ENCODE measurements around the gene SEC63.

Gene SEC63

DNA sequence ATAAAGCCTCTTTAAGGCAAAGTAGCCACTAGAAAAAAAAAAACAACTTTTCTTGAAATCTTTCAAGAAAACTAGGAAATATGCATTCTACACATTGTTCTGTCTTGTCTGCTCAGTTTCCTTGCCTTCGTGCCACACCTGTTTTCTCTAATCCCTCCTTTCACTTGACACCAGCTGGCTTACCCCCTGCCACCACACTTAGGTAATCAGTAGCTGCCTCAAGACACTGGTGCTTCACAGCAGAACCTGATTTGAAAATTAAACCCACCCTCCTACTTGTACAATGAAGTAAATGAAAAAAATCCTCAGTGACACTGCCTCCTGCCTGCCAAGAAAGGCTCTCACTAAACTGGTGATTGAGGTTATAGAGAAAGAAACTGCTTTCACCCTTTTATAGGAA is 88.1 kb downstream of the SEC63 start:
- Histone ChIP-seq H3K27ac (no peak overlapping the region), H3K9ac (no peak overlapping the region), H3K4me3 (IDR thresholded peaks at IDR 0.05; ENCODE audit: insufficient read depth, low read depth, low read length) (no peak overlapping the region), H3K27me3 (ENCODE audit: insufficient read depth, low read depth) (no peaks in the 10 kb centered on the region), H3K4me2 (no peak overlapping the region), H4K20me1 (ENCODE audit: insufficient read depth) (no peaks in the 10 kb centered on the region), H3K36me3 (ENCODE audit: insufficient read depth) (no peaks in the 10 kb centered on the region), H3K4me1 (ENCODE audit: low read depth, poor library complexity, severe bottlenecking) (peaks cover 30% of the 10 kb centered on the region), H3K79me2 (ENCODE audit: insufficient read depth, low read depth) (no peaks in the 10 kb centered on the region), H2AFZ (ENCODE audit: low read depth) (no peak overlapping the region)
- TF ChIP-seq, protein P1, sequence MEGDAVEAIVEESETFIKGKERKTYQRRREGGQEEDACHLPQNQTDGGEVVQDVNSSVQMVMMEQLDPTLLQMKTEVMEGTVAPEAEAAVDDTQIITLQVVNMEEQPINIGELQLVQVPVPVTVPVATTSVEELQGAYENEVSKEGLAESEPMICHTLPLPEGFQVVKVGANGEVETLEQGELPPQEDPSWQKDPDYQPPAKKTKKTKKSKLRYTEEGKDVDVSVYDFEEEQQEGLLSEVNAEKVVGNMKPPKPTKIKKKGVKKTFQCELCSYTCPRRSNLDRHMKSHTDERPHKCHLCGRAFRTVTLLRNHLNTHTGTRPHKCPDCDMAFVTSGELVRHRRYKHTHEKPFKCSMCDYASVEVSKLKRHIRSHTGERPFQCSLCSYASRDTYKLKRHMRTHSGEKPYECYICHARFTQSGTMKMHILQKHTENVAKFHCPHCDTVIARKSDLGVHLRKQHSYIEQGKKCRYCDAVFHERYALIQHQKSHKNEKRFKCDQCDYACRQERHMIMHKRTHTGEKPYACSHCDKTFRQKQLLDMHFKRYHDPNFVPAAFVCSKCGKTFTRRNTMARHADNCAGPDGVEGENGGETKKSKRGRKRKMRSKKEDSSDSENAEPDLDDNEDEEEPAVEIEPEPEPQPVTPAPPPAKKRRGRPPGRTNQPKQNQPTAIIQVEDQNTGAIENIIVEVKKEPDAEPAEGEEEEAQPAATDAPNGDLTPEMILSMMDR (conservative IDR thresholded peaks at IDR 0.05; ENCODE audit: low read depth, low read length) = no peak

DNA sequence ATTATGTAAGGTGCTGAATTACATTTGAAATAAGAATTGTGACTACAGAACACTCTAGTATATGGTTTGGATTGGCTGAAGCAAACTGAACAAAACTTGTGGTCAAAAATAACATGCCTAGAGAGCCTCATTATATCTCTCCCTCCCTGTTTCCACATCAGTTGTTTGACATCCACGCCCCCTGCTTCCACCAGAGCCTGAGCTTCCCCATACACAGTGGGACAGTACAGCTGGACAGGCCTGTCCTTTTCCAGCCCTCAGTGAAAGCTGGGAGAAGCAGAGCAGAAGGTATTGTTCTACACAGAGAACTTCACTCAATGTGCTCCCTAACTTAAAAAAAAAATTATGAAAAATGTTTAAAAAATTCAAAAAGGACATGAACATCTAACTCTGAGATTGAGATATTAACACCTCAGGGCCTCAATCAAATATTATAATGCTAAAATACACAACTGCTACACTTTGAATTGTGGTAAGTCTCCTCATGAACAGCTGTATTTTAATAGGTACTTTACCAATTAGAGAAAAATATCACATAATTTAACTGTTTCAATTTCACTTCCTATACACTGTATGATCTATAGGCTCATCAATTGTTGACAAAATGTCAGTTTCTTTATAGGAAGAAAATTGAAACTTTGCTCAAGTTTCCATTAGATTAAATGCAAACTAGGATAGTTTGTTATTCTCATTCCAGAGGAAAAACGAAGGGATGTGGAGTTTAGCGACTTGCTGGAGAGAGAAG is 89.0 kb downstream of the SEC63 start:
- Histone ChIP-seq H2AFZ (ENCODE audit: low read depth) (no peak overlapping the region), H3K9ac (no peak overlapping the region), H3K4me3 (IDR thresholded peaks at IDR 0.05; ENCODE audit: insufficient read depth, low read depth, low read length) (no peak overlapping the region), H3K27ac (no peak overlapping the region), H3K27me3 (ENCODE audit: insufficient read depth, low read depth) (no peaks in the 10 kb centered on the region), H3K4me2 (no peak overlapping the region), H4K20me1 (ENCODE audit: insufficient read depth) (no peaks in the 10 kb centered on the region), H3K79me2 (ENCODE audit: insufficient read depth, low read depth) (no peaks in the 10 kb centered on the region), H3K4me1 (ENCODE audit: low read depth, poor library complexity, severe bottlenecking) (peaks cover 30% of the 10 kb centered on the region), H3K36me3 (ENCODE audit: insufficient read depth) (no peaks in the 10 kb centered on the region)
- TF ChIP-seq, protein P1 (conservative IDR thresholded peaks at IDR 0.05; ENCODE audit: low read depth, low read length) = no peak

DNA sequence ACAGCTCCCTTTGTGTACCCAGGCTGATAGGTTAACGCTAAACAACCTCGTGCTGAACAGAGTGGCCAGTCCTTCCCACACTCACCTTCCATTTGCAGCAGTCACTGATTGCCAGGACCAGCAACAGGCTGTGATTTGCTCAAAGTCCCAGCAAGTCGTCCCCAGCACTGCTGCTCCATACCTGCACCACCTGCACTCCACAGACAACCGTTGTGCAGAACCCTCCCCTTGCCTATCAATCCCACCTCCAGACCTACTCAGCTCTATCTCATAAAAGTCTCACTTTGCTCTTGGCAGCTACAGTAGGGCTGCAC is 90.7 kb downstream of the SEC63 start:
- Histone ChIP-seq H3K4me2 (no peak overlapping the region), H3K9ac (no peak overlapping the region), H3K4me3 (IDR thresholded peaks at IDR 0.05; ENCODE audit: insufficient read depth, low read depth, low read length) (no peak overlapping the region), H3K27ac (no peak overlapping the region), H3K4me1 (ENCODE audit: low read depth, poor library complexity, severe bottlenecking) (peaks cover 28% of the 10 kb centered on the region), H3K79me2 (ENCODE audit: insufficient read depth, low read depth) (no peaks in the 10 kb centered on the region), H4K20me1 (ENCODE audit: insufficient read depth) (no peaks in the 10 kb centered on the region), H3K27me3 (ENCODE audit: insufficient read depth, low read depth) (no peaks in the 10 kb centered on the region), H3K36me3 (ENCODE audit: insufficient read depth) (no peaks in the 10 kb centered on the region), H2AFZ (ENCODE audit: low read depth) (no peak overlapping the region)
- TF ChIP-seq, protein P1 (conservative IDR thresholded peaks at IDR 0.05; ENCODE audit: low read depth, low read length) = no peak

DNA sequence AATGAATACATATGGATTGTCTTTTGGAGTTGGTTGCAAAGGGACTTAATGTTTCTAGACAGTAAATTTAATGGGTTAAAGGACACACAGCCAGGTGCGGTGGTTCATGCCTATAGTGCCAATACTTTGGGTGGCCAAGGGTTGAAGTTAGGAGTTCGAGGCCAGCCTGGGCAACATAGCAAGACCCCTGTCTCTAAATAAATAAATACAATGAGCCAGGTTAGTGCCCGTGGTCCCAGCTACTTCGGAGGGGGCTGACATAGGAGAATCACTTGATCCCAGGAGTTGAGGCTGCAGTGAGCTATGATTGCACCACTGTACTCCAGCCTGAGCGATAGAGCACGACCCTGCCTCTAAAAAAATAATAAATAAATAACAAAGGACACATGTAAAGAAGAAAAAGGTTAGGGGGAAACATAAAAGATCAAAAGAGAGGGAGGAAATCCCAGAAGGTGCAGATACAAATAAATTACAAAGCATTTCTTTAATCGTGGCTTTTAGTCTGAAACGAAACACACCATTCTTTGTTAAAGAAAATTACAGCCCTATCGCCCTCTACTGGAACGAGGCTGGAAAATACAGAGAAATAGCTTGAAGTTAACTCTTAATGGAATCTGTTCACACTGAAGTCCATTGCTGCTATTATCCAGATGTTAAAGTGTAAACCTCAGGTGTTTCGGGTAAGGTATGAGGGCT is 91.3 kb downstream of the SEC63 start:
- TF ChIP-seq, protein P1 (conservative IDR thresholded peaks at IDR 0.05; ENCODE audit: low read depth, low read length) = peak; percentile 49
- Histone ChIP-seq H2AFZ (ENCODE audit: low read depth) (no peak overlapping the region), H3K27me3 (ENCODE audit: insufficient read depth, low read depth) (no peaks in the 10 kb centered on the region), H3K36me3 (ENCODE audit: insufficient read depth) (no peaks in the 10 kb centered on the region), H3K9ac (no peak overlapping the region), H3K79me2 (ENCODE audit: insufficient read depth, low read depth) (no peaks in the 10 kb centered on the region), H3K27ac (no peak overlapping the region), H3K4me2 (no peak overlapping the region), H3K4me3 (IDR thresholded peaks at IDR 0.05; ENCODE audit: insufficient read depth, low read depth, low read length) (no peak overlapping the region), H3K4me1 (ENCODE audit: low read depth, poor library complexity, severe bottlenecking) (peaks cover 23% of the 10 kb centered on the region), H4K20me1 (ENCODE audit: insufficient read depth) (no peaks in the 10 kb centered on the region)
